HG03521 (cell line): ENCODE measurements around the gene SAT2.
"Not testable (repeated sequence)": the region's sequence is repeated elsewhere in the genome, so short reads cannot be mapped to it uniquely, and the experiment has no call there.

ENCODE experiments used
- ATAC-seq: cut with Tn5 transposase; IDR thresholded peaks from one replicate; pipeline ENCODE4 v1.9.1; 2021; ENCODE audit warnings: mild to moderate bottlenecking, moderate library complexity; ENCODE audit not compliant: unreplicated experiment

SAT2 gene

DNA sequence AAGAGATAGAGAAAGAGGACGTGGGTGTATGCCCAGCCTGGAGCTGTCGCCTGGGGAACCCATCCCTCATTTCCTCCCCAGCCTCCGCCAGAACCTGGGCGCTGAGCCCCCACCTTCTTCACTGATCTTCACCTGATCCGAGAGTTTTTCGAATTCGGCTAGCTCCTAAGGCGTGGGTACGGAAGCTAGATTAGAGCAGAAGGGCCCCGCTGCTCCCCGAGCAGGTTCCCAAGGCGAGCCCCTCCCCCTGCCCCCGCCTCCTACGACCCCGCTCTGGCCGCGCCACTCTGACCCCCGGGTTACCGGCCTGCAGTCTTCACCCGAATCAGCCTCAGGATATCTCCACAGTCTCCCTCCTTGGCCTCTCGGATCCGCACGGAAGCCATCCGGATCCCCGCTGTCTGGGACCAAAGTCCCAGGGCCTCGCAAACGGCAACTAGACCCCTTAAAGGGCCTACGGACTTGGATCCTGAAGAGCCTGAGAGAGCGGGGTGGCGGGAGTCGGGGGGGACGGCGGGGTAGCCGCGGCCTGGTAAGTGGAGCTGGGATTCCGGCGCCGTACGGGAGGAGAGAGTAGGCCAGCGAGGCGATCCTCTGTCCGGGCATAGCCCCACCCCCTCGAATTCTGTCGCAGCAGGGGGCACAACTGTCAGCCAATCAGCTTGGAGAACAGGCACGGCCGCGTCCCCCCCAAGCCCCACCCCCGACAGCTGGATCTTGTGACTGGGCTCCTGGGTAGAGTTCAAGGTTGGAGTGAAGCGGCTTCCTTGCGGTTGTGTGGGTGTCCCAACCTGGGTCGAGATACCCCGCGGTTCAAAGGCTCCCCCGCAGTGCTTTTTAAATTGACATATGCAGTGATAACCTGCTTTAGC is at the start of gene SAT2:
SAT2 (minus strand) TSS at position 572 of the 872 bp plus-strand sequence; CDS start at position 386, 186 bp downstream.
- peak; percentile 85 for ATAC-seq

DNA sequence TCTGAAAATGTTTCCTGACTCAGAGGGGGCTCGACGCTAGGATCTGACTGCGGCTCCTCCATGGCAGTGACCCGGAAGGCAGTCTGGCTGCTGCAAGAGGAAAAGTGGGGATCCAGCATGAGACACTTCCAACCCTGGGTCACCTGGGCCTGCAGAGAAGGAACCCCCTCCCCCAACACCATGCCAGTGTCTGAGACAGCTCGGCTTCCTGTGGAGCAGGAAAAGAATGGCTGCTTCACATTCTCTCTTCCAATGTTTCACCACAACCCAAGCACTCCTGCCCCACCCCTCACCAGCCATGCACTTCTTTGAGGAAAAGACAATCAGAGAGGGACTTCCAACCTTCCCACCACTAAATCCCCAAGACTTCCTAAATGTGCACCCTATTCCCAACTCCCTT is 48.9 kb upstream of the SAT2 start:
- ATAC-seq, result no peak

DNA sequence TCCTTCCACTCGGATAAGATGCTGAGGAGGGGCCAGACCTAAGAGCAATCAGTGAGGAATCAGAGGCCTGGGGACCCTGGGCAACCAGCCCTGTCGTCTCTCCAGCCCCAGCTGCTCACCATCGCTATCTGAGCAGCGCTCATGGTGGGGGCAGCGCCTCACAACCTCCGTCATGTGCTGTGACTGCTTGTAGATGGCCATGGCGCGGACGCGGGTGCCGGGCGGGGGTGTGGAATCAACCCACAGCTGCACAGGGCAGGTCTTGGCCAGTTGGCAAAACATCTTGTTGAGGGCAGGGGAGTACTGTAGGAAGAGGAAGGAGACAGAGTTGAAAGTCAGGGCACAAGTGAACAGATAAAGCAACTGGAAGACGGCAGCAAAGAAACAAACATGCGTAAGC is 47.3 kb upstream of the SAT2 start:
- no peak for ATAC-seq

DNA sequence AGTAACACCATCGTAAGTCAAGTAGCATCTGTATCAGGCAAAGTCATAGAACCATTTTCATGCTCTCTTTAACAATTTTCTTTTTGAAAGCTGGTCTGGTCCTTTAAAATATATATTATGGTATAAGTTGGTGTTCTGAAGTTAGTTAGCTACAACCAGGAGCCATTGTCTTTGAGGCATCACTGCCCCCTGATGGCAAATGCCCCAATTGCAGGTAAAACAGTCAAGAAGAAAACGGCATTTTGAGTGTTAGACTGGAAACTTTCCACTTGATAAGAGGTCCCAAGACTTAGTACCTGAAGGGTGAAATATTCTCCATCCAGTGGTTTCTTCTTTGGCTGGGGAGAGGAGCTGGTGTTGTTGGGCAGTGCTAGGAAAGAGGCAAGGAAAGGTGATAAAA is 45.6 kb upstream of the SAT2 start:
- no peak for ATAC-seq

DNA sequence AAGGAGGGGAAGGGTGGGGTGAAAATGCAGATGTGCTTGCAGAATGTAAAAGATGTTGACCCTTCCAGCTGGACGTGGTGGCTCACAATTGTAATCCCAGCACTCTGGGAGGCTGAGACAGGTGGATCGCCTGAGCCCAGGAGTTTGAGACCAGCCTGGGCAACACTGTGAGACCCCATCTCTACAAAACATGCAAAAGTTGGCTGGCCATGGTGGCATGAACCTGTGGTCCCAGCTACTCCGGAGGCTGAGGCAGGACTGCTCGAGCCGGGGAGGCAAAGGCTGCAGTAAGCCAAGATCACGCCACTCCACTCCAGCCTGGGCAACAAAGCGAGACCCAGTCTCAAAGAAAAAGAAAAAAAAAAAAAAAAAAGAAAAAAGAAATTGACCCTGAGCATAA is 40.9 kb upstream of the SAT2 start:
- ATAC-seq, result no peak

DNA sequence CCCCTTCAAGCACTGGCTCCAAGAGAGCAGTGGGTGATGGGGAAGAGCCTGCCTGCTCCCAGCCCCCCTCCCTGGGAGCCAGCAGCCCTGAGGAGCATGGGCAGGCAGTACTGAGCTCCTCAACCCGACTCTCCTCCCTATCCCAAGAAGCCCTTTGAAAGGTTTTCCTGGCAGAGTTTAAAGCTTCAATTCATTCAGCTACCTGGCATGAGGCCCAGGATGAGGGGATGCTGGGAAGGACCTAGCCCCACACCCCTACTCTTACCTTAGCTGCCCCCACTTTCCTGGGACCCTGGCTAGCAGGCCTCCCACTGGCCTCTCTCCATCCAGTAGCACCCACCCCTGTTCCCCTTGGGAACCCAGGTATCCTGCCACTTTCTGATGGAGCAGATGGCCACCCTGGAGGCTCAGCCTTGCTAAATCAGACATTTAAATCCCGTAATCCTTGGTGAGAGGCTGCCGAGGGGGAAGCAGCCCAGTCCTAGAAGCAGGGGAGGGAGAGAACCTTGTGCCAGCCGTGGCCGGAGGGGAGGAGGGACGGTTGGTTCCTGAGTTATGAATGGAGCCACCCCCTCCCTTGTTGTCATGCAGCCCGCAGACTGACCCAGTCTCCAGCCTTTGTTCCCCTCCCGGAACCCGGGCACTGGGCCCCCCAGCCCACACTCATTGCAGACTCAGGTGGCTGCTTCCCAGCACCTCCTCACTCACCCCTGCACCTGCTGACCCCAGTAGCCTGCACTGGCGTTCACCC is 40.2 kb upstream of the SAT2 start:
- no peak for ATAC-seq

DNA sequence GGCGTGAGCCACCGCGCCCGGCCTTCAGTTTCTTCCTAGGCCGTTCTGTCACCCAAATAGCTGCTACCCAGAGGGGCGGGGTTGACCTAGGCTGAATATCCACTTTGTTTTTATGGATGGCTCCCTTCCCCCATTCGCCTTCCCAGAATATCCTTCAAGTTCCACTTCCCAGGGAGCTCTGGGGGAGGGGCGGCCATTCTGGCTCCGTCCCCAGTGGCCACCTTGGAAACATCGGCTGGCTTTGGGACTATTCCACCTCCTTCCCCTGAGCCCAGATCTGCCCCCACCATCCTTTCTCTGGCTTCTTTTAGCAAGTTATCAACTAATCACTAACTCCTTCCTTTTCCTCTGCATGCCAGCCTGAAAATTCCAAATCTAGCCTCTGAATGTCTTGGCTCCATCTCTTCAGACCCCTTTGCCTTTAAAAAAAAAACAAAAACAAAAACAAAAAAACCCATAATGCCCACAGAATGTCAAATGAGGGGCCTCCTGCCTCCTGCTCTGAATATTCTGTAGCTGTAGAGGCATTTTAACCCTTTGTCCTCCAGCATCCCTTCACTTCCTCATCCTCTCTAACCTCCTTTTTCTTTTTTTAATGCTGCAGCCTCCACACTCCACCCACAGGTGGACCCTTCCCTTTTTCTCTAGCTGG is 29.5 kb upstream of the SAT2 start:
- ATAC-seq, result no peak

DNA sequence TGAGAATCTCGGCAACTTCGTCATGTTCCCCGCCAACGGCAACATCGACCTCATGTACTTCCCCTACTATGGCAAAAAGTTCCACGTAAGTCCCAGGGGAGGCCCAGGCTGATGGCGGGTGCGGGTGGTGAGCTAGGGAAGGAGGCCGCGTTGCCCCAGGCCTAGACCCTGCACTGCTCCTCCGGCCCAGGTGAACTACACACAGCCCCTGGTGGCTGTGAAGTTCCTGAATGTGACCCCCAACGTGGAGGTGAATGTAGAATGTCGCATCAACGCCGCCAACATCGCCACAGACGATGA is 27.9 kb upstream of the SAT2 start:
- ATAC-seq, result no peak

DNA sequence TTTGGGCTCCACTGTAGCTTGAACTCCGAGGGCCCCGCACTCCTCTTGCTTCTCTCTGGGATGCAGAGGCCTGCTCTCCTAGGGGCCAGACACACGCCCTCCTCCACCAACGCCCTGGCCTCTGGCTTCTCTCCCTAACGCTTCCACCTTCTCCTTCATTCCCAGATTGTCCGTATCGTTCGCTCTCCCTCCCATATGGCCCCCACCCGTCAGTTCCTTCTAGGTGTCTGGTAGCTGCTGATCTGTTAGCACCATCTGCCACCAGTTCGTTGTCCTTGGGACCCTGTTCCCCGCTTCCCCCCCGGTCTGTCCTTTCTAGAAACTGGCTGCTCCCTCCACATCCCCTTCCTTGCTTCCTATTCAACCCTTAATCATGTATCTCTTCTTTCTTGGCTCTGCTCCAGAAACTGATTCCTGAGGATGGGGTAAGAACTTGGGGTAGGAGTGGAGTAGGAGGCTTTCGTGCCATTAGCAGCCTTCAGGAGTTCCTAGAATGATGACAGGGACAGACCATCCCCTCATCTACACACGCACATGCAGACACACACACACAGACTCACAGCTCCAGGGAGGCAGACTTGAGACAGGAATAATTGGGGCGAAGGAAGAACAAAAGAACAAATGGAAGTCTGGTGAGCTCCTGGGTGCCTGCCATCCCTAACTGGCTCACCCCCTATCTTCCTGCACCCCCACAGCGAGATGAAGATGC is 27.4 kb upstream of the SAT2 start:
- ATAC-seq, result no peak

DNA sequence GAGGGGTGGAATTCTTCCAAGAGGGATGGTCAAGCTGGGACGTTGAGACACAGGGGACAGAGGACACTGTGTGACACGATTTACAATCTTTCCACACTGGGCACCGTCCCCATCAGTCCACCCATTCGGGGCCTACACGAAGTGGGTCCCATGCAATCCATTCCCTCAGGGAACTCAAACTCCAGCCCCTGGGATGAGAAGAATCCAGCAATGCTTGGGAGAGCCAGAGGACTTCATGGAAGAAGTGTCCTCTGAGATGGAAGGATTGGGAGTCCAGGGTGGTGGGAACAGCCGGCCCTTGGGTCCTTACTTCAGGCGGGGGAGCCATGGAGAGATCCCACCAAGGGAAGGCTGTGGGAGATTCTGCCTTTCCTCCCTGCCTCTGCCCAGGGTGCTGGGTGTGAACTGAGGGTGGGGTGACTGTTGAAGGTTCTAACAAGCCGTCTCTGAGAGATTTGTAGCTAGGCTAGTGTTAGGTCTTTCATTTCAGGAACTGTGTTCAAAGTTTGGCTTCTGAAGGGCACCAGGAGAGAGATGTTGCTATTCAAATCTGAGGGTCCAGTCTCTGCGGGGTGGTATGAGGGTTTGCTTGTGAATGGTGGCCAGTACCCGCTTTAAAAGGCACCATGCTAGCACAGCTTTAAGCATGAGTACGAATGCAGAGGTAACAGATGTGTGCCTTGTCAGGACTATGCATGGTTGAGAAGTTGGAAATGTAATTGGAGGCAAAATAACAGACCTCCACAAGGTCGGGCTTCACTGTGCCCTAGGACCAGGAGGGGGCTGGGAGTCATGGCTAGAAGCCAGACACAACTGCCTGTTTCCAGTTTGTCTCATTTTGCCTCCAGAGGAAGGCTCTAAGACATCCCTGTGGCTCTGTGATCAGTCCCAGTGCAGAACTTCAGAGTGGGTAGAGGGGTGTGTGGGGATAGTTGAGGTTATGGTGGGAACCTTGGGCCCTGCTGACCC is 25.1 kb upstream of the SAT2 start:
- ATAC-seq, result no peak

DNA sequence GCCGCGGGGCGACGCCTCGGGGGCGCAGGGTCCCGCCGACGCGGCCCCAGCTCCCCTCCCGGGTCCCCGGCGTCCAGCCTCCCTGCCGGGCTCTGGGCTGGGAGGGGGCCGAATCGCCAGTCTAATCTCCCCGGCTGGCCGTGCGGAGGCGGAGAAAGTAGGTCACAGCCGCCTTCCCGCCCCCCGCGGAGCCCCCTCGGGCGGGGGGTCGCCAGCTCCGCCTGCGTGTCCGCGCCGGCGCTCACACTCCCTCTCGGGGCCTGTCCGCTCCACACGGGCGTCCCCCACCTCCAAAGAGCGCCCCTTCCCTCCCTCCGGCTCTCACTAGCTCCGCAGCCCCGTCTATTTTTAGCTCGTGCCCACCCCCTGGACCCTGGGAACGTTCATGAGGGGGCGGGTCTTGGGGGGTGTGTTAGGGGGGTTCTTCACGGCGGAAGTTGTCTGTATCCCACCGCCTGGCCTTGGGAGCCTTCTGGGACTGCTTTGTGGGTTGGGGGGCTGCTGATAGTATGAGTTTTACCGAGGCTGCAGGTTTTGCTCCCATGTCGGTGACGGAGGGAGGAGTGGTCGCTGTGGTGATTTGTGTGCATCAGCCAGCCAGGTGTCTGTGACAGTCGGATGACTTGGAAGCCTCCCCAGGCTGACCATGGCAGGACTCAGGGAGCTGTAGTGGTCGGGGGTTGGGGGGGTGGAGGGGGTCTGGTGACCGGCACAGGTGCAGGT is 24.2 kb upstream of the SAT2 start:
- ATAC-seq, result no peak

DNA sequence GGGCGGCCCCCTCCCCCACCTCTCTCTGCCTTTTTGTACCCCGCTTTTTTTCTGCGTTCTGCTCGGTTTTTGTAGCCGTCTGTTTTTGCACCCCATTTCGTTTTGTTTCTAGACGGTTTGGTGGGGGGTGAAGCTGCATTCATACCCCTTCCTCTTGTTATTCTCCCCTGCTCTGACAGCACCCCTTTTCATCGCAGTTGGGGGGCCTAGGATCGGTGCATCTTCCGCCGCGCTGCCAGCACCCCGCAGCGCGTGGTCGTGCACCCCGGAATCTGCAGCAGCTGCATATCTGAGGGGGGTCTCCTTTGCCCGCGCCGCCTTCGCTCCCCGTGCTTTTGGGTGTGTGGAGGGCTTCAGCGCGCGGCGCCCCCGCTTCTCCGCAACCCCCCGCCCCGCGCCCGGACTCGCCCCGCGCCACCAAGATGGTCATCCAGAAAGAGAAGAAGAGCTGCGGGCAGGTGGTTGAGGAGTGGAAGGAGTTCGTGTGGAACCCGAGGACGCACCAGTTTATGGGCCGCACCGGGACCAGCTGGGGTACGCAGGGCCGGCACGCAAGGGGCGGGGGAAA is 23.6 kb upstream of the SAT2 start:
- no peak for ATAC-seq

DNA sequence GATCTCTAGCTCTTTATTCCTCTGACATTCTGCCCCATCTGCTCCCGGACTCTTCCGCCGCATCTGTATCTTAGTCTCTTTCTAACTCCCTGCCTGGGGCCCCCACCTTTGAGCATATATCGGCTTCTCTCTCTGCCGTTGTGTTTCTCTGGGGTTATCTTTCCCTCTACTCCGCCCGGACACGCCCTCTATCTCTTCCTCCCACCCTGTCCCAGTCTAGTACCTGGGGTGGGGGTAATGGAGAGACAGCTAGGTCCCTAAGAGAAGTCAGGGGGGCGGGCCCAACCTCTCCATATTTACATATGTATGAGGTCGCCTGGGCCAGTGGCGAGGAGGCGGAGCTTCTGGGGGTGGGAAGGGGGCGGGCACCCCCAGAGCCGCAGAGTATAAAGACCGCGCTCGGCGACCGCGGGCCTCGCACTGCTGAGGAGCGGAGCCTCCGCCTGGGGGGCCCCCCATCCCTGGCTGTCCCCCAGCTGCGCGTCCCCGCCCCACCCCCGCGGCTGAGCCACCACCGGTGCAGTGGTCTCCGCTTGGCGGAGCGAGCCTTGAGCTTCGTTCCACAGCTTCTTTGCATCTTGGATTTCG is 23.0 kb upstream of the SAT2 start, which contains the start of gene ATP1B2:
ATP1B2 (plus strand) TSS at position 418 of the 588 bp plus-strand sequence. CDS start 593 bp downstream, outside the sequence.
- no peak for ATAC-seq

DNA sequence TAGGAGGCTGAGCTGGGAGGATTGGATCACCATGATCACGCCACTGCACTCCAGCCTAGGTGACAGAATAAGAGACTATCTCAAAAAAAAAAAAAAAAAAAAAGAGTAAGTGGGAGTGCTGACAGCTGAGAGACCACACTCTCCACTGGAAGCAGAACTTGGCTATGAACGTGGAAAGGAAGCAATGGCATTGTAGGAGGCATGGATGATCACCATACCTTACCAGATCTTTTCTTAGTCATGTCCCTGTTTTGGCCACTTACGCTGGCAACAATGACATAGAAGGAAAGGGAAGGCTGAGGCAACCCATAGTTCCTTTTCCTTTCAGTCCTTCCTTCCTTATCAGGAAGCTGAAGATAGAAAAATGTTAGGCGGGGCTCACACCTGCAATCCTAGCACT is 19.4 kb upstream of the SAT2 start:
- ATAC-seq, result no peak

DNA sequence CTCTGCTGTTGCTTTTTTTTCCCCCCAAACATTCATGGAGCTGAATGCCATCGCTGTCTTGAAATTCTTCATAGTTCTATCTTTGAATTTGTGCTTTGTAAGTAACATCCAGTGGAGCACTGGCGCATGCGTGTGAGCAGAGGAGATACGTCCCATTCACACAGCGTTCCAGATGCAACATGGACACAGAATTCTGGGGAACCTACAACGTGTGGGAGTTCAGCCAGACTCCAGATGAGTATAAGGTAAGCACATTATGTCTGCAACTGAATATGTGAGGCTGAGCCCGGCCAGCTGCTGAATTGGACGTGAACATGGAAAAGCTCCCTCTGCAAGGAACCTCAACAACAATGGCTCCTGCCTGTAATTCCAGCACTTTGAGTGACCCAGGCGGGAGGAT is 18.8 kb upstream of the SAT2 start:
- no peak for ATAC-seq

DNA sequence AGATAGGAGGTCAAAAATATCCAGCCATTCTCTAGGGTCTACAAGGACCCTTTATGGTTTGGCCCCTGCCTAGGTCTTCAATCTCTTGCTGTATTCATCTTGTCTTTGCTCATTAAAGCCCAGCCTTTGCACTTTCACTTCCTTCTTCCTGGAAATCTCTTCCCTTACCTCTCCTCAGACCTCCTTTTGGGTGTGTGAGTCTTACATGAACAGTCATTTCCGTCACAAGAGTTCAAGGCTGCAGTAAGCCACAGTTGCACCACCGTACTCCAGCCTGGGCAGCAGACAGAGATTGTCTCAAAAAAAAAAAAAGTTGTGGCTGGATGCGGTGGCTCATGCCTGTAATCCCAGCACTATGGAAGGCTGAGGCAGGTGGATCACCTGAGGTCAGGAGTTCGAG is 17.2 kb upstream of the SAT2 start:
- ATAC-seq, result no peak

DNA sequence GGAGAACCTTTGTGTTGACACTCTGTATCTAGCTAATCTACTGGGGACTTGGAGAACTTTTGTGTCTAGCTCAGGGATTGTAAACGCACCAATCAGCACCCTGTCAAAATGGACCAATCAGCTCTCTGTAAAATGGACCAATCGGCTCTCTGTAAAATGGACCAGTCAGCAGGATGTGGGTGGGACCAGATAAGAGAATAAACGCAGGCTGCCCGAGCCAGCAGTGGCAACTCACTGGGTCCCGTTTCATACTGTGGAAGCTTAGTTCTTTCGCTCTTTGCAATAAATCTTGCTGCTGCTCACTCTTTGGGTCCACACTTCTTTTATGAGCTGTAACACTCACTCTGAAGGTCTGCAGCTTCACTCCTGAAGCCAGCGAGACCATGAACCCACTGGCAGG is 14.0 kb upstream of the SAT2 start:
- not testable (repeated sequence) for ATAC-seq

DNA sequence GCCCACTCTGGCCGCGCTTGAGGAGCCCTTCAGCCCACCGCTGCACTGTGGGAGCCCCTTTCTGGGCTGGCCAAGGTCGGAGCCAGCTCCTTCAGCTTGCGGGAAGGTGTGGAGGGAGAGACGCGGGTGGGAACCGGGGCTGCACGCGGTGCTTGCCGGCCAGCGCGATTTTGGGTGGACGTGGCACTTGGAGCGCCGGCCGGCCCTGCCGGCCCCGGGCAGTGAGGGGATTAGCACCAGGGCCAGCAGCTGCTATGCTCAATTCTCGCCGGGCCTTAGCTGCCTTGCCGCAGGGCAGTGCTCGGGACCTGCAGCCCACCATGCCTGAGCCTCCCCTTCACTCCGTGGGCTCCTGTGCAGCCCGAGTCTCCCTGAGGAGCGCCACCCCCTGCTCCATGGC is 13.2 kb upstream of the SAT2 start:
- no peak for ATAC-seq

DNA sequence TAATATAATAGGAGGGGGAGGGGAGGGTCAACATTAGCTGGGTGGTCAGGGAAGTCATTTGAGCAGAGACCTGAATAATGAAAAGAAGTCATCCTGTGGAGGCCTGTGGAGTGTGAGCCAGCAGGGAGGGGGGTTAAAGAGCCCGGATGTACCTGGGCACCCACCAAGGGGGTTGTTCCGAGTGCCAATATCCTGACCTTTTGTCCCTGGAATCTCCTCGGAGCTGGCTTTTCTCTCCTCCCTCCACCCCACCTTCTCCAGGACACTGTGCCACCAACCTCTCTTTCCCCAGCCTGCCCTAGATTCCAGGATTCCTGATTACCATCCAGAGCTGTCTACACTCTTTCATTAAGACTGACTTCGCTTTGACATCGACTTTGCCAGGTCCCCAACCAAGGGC is 8.5 kb upstream of the SAT2 start:
- ATAC-seq, result no peak
